ENCODE results near the gene EVA1C. TPM values are rescaled to one million over a fixed set of nuclear protein-coding genes. Genes with fewer than 3 reads are reported as not detected.

EVA1C gene
- total and polyA plus RNA-seq, 2 experiments from 2014 or later = 2.2 to 3.4 TPM

GRCh38 chr21:32483293-32483595 is 70.7 kb downstream of the EVA1C start:
- Histone ChIP-seq H3K79me2 (no peaks in the 10 kb centered on the region), H3K9me2 (replicated peaks; ENCODE audit: insufficient read depth) (no peaks in the 10 kb centered on the region), H3K4me3 (no peak overlapping the region), H3K4me1 (ENCODE audit: insufficient read depth) (no peaks in the 10 kb centered on the region), H4K20me1 (ENCODE audit: insufficient read depth, poor library complexity, severe bottlenecking) (no peaks in the 10 kb centered on the region), H3K27ac (no peak overlapping the region), H3K9me3 (ENCODE audit: low read depth) (no peaks in the 10 kb centered on the region), H3K27me3 (no peaks in the 10 kb centered on the region), H3K36me3 (replicated peaks; ENCODE audit: insufficient read depth, low read depth) (no peaks in the 10 kb centered on the region), H3K4me2 (no peak overlapping the region), H2AFZ (no peak overlapping the region)
- TF ChIP-seq EZH2phosphoT487 (IDR thresholded peaks at IDR 0.05; ENCODE audit: low read depth, severe bottlenecking, unreplicated experiment) (no peak), EZH2 (IDR thresholded peaks at IDR 0.05; ENCODE audit: borderline replicate concordance) (no peak), CTCF (IDR thresholded peaks at IDR 0.05; ENCODE audit: poor library complexity) (no peak)
- DNase-seq (ENCODE audit: low spot score) = no peak
- 69% methylated on average over 2 of the region's 2 CpGs for WGBS (ENCODE audit: low lambda C conversion rate, missing lambda C conversion rate)

DNA sequence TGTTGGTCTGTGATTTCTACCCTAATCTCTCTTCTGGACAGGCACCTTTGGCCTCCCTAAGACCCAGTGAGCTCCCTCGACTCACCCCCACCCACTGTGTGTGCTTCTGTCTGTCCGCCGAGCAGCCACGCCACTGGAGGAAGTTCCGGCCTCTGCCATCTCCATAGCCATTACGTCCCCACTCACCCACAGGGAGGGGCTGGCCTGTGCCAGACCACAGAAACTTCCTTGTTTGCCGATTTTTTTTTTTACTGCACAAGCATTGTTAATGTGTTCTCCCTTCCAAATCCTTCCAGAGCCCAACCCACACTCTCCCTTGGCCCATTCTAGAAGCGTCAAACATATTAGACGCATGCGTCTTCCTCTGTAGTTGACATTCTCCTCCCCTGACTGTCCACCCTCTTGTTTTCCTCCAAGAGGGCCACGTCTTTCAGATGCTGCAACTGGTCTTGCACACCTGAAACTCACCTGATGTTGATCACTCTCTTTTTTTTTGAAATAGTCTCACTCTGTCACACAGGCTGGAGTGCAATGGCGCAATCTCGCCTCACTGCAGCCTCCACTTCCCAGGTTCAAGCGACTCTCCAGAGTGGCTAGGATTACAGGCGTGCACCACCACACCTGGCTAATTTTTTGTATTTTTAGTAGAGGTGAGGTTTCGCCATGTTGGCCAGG is 72.3 kb downstream of the EVA1C start:
- H3K27me3 ChIP-seq = no peaks in the 10 kb centered on the region
- no peak overlapping the region for H2AFZ ChIP-seq
- no peak overlapping the region for H3K27ac ChIP-seq
- H3K36me3 ChIP-seq (replicated peaks; ENCODE audit: insufficient read depth, low read depth) = no peaks in the 10 kb centered on the region
- DNase-seq (ENCODE audit: low spot score) = no peak
- no peak overlapping the region for H3K4me2 ChIP-seq
- 90% methylated on average over 16 of the region's 16 CpGs for WGBS (ENCODE audit: low lambda C conversion rate, missing lambda C conversion rate)
- no peak overlapping the region for H3K4me3 ChIP-seq
- no peaks in the 10 kb centered on the region for H3K9me2 ChIP-seq (replicated peaks; ENCODE audit: insufficient read depth)
- H3K79me2 ChIP-seq = no peaks in the 10 kb centered on the region
- no peaks in the 10 kb centered on the region for H4K20me1 ChIP-seq (ENCODE audit: insufficient read depth, poor library complexity, severe bottlenecking)
- no peak for TF ChIP-seq CTCF (IDR thresholded peaks at IDR 0.05; ENCODE audit: poor library complexity)
- TF ChIP-seq EZH2phosphoT487 (IDR thresholded peaks at IDR 0.05; ENCODE audit: low read depth, severe bottlenecking, unreplicated experiment) = no peak
- no peak for TF ChIP-seq EZH2 (IDR thresholded peaks at IDR 0.05; ENCODE audit: borderline replicate concordance)
- H3K9me3 ChIP-seq (ENCODE audit: low read depth) = no peaks in the 10 kb centered on the region
- H3K4me1 ChIP-seq (ENCODE audit: insufficient read depth) = no peaks in the 10 kb centered on the region

DNA sequence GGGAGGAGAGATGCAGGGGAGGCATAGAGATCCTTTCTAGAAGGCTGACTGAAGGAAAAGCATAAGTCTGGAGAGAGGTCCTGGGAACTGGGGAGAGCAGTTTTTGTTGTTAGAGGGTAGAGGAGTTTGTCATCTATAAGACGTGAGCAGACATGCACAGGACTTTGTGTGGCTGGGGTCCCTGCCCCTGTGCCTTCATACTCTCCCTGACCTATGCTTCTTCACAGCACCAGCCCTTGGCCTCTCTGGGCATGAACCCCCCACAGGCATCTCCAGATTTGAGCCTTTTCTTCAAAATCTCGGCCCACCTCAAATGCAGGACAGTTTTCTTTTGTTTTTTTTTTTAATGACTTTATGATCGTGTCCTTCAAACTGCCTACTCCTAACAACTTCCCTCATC is 79.9 kb downstream of the EVA1C start:
- H4K20me1 ChIP-seq (ENCODE audit: insufficient read depth, poor library complexity, severe bottlenecking) = no peaks in the 10 kb centered on the region
- H3K4me3 ChIP-seq = no peak overlapping the region
- TF ChIP-seq EZH2phosphoT487 (IDR thresholded peaks at IDR 0.05; ENCODE audit: low read depth, severe bottlenecking, unreplicated experiment) = no peak
- no peak for TF ChIP-seq EZH2 (IDR thresholded peaks at IDR 0.05; ENCODE audit: borderline replicate concordance)
- TF ChIP-seq CTCF (IDR thresholded peaks at IDR 0.05; ENCODE audit: poor library complexity) = no peak
- H3K9me3 ChIP-seq (ENCODE audit: low read depth) = no peaks in the 10 kb centered on the region
- H2AFZ ChIP-seq = no peak overlapping the region
- H3K27ac ChIP-seq = no peak overlapping the region
- peaks cover 15% of the 10 kb centered on the region for H3K4me1 ChIP-seq (ENCODE audit: insufficient read depth)
- H3K4me2 ChIP-seq = no peak overlapping the region
- whole genome bisulfite sequencing (ENCODE audit: low lambda C conversion rate, missing lambda C conversion rate) = 64% methylated on average over 3 of the region's 3 CpGs
- no peaks in the 10 kb centered on the region for H3K79me2 ChIP-seq
- no peaks in the 10 kb centered on the region for H3K9me2 ChIP-seq (replicated peaks; ENCODE audit: insufficient read depth)
- no peaks in the 10 kb centered on the region for H3K27me3 ChIP-seq
- no peaks in the 10 kb centered on the region for H3K36me3 ChIP-seq (replicated peaks; ENCODE audit: insufficient read depth, low read depth)
- no peak for DNase-seq (ENCODE audit: low spot score)
